NT2/D1 (cell line): ENCODE measurements around the gene PRKCH.

Experiments
- SUZ12 ChIP-seq: IDR thresholded peaks from 2 replicates; pipeline ENCODE4 v1.6.1; 2011; ENCODE audit not compliant: insufficient read length, insufficient read depth; ENCODE audit errors: extremely low read depth
- YY1 ChIP-seq: IDR thresholded peaks from 2 replicates; pipeline ENCODE4 v1.6.1; 2011; ENCODE audit not compliant: insufficient read length, insufficient read depth
- ZNF274 ChIP-seq: IDR thresholded peaks from 2 replicates; pipeline ENCODE4 v1.6.1; 2011; ENCODE audit warnings: mild to moderate bottlenecking, low read depth, low read length

DNA sequence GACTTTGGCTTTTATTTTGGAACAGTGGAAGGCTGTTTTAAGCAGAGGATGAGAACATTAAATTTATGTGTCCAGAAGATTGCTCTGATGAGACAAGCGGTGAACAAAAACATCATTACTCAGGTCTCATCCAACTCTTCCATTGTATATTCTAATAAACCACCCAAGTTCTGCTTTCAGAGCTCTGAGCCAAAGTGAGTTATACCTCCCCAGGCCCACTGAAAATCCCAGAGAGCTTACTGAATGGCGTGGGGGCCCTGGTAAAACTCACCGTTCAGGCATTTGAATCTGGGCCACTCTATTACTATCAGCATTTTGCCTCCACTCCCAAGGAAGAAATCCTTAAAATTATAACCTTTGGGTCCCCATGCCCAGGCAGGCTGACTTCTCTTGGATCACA lies 251.9 kb downstream of the PRKCH start:
- TF ChIP-seq YY1 (no peak), ZNF274 (no peak), SUZ12 (no peak)
